Activated CD8-positive, alpha-beta memory T cell treated with anti-CD3 and anti-CD28 coated beads, Interleukin-2, amount 50 U/mL, for 24 hours (primary cell): ENCODE data around the gene CELF4.

Experiments
- DNase-seq: peaks from one replicate; pipeline ENCODE4 v3.0.0-alpha.2; 2020; ENCODE audit errors: extremely low read depth

Gene CELF4

DNA sequence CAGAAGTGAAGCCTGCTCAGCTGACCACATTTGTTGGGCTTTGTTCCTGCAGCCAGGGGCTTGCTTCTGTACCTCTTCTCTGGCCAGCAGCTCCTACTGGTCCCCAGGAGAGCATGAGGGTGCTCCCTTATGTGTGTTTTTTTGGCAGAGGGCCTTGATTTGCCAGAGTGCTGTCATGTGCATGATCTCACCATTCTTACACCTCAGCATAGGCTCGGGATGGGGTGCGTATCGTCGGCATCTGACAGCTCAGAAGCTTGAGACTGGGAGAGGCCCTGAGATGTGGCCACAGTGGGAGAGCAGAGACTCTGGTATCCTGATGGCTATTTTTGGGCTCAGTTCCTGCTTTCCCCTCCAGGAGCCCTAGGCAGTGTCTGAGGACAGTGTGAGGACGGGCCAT is 71.2 kb downstream of the CELF4 start:
- DNase-seq = no peak

DNA sequence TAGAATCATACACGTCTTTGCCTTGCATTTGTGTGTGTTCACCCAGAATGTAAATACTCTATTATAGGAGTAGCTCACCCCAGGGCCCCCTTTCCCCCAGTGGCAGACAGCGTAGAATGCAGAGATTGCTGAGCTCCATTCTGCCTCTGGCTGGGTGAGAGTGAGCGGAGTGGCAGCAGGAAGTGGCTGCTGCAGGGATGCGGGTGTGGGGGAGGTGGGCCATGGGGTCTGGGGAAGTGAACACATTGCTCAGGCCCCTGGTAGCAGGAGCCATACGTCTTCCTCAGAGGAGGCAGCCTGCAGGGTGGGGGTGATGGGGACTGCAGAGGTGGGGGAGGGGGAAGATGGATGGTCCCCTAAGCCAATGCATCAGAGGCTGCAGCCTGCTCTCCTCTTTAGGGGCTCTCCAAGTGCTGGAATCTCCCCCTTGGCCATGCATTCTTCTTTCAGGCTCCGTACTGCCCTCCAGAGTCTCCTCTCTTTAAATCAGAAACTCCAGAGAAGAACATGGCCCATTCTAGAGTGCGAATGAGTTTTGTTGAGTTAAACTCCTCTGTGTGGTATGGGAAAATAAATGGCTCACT is 72.2 kb downstream of the CELF4 start:
- no peak for DNase-seq

DNA sequence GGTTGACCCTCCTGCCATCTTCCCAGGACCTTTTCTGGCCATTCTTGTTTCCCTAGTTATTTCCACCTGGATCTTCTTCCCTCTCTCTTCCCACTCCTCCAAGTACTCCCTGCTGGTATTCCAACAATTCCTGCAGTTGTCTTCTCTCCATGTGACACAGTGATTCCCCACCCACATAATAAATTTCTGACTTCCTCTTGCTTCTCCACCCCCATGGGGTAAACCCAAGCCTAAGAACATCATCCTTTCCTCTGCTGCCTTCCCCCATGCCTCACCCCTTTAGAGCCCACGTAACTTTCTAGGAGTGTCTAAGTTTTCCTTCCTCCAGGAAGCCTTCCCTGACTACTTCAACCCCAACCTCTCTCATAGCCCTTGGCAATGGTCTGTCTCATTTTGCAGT is 72.6 kb downstream of the CELF4 start:
- DNase-seq = no peak

DNA sequence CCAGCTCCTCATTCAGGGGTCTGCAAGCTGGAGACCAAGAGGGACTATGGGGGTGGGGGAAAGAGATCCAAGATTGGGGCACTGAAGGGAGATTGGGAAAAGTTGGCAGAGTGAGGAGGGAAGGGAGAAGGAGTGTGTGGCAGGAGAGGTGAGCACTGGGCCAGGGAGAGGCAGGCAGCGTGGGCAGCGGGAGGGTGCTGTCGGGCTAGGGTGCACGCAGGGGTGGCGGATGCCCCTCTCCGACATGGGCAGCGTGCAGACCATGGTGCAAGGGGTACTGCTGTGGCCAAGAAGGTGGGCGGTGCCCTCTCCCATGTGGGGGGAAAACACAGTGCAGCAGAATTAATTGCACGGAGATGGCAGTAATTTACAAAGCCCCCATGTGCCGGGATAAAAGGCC is 74.1 kb downstream of the CELF4 start:
- no peak for DNase-seq

DNA sequence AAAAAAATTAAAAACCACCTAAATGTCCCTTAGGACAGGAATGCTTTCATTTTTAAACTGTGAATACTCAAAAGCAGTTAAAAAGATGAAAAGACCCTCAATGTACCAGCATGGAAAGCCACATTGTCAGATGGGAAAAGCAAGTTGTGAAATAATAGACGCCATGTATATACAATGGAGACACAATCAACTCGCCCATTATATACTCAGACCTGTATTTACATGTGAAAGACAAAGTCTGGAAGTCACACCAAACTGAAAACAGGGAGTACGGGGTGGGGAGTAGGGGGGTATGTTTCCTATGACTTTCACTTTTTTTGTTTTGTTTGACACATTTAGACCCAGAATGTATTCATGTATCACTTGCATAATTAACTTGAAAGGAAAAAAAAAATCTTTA is 75.6 kb downstream of the CELF4 start:
- no peak for DNase-seq

DNA sequence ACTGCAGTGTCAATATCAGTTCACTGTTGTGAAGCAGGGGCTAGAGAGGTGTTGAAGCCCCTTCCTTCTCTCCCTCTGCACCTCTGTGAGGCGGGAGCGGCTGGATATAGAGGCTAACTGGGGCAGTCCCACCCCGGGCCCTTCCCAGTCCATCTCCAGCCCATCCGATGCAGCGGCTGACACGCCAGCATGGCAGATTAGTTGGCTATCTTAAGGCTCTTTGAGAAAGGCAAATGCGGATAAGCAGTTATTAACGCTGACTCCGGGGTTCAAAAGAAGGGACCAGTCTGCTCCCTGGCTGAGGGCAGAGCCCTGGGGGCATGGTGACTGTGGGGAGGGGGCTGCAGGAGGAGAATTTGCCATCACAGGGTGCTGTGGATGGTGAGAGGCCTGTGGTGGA is 76.6 kb downstream of the CELF4 start:
- DNase-seq = no peak

DNA sequence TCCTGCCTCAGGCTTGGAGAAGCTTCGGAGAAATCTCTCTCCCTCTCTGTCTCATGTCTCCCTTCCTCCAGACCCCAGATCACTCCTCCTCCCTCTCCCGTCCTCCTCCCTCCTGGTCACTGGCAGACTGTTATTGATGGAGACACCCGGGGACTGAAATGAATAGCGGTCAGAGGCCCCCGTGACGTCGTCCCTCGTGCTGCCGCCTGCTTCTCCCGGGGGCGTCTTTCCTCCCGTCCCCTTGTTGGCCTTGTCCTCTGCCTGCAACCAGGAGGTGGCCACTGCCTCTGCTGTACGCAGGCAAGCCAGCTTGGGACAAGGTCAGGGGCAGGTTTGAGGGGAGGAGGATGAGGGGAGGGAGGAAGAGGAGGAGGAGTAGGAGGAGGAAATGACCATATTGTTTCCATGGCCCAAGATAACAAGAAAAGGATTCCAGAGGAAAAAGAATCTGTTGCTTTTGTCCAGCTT is 78.2 kb downstream of the CELF4 start:
- no peak for DNase-seq

DNA sequence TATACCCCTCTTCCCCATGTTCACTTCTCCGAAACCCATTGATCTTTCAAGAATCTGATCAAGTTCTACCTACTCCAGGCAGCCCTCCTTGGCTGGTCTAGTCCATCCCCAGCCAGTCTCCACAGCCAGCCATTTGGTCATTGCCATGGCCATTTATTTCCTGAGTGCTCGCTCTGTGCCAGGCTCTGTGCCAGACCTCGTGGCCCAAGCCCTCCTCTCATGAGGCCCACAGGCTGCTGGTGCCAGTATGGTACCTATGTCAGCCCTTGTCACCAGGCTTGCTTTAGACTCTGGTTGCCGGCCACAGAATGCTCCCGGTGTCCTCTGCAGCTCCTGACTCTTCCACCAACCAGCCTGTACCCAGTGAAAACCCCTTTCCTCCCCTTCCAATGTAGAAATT is 78.8 kb downstream of the CELF4 start:
- DNase-seq = no peak

DNA sequence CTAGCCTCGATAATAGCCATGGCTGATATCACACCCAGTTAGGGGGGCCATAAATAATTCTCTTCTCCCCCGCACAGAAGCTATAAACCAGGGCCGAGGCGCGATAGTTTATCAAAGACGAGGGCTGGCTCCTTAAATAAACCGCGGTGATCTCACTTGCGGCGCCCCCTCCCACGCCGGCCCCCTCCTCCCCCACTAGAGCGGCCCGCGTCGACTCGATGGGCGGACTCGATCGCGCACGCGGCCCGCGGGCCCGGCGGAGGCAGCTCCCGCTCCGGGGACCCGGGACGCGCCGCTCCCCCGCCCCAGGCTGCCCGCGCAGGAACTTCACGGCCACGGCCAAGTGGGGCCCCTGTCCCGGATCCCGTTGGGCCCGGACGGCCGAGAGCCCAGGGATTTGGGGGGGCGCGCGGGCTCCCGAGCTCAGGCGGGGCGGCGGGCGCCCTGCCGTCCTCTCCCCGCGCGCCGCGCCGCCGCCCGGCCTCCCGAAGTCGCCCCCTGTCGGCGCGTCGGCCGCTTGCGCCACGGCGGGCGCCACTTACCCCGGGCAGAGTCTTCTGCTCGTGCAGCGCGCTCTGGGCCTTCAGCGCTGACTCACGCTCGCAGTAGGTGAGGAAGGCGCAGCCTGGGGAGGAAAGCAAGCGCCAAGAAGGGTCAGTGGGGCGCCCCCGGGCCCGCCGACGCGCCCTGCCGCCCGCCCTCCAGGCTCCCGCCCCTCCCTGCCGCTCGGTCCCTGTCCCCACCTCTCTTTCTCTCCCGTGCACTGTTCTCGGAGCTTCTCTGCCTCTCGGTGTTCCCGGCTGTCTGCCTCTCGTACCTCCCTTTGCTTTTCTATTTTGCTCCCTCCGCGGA is 80.4 kb downstream of the CELF4 start:
- DNase-seq = no peak

DNA sequence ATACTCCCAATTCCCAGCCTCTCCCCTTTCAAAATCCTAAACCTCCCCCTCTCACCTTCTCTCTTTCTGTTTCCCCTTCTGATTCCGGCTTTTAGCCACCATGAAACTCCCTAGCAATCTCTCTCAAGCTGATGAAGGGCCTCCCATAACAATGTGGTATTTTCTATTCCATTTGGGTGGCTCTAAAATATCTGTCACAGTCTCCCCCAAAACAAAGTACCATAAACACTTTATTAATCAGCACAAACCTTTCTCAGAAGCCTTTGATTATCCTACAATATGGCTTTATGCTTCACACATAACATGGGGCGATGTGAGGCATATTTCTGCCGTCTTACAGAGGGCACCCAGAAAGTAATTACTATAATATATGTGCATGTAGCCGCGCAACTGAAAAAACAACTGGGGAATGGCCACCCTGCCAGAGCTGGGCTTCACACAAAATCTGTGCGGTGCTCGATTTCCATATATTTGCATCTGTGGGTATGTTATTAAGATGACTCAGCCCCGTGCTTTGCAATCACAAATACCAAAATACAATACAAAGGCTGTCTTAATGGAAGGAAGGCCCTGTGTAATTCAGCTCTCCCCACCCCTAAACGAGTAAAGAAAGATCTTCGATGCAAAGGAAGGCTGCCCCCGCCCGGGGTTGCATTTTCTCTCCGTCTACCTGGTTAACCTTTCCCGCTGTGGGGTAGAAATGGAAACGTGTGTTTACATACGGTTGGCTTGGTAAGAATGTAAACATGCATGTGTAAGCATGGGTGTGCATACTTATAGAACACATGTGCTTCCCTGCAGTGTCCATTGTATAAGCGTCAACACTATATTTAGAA is 81.4 kb downstream of the CELF4 start:
- no peak for DNase-seq

DNA sequence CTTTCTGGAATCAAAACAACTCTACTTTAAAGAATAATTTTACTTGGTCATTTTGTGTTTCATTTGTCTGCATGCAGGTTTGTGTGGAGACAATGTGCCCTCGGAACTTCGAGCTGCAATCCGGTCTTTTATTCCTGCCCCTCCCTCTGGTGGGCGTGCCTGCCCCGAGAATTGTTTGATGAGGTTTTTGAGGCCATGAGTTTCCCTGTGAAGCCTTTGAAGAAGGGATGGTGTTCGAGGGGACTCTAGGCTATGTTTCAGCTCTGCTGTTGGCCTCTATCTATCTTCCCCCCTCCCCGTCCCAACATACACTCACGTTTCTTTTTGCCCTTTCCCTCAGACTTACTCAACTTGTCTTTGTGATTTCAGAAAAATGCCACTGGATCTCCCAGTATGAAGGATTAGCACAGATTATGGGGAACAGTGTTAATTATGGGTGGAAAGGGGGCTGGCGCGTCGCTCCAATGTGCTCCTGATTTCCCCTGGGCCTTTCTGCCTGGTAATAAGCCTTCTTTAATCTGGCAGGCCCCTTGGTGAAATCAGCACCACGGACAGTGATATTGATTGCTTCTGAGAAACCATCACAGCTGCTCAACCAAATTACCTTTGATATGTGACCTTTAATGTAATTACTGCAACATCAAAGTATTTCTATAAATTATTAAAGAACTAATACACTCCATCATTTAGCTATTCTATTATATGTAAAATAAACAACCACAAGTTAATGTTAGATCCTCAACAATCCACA is 82.2 kb downstream of the CELF4 start:
- no peak for DNase-seq

DNA sequence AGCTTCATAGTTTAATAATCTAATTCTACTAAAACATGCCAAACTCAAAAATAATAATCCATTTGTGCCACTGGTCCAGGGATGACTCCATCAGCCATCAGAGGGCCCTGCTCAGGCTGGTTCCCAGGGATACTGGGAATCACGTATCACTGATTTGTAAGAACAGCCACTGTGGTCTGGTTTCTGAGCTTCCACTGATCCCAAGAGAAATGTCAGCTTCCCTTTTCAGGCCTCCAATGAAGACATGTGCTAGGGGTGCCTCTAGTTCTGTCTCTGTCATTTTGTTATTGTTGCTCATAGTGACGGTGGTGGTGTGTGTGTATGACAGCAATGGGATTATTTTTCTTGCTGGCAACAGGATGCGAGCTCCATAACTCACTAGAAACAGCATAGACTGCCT is 83.2 kb downstream of the CELF4 start:
- DNase-seq = no peak

DNA sequence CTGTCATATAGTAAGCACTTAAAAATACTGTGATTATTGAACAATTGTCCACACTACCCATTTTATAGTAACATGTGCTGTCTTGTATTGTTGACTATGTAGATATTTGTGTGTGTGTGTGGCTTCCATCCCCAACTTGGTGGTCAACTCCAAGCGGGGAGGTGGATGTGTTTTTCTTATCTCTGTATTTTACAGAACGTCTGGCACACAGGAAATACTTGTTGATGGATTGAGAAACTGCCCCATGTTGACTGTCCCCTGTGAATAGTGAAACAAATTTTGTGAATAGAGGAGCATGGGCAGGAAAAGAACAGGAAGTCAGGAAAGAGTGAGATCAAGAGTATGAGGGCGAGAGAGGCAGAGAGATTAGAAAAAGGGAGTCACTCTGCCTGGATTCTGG is 83.6 kb downstream of the CELF4 start:
- DNase-seq = no peak

DNA sequence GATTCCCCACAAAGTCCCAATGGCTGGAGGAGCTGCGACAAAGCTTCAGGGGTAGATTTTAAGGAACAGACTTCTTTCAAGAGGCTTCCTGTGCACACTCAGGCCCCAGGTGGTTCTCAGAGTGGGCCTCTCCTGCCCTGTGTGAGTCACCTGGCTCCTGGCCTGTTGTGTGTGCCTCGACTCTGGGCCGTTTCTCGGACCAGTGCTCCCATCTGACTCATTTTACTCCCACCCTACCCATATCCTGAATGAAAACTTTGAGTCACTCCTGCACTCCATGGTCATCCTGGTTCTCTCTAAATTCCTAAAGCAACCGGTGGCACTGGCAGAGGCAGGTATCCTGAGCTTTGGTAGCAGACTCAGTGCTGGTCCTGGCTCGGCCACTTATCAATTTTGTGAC is 84.1 kb downstream of the CELF4 start:
- no peak for DNase-seq

DNA sequence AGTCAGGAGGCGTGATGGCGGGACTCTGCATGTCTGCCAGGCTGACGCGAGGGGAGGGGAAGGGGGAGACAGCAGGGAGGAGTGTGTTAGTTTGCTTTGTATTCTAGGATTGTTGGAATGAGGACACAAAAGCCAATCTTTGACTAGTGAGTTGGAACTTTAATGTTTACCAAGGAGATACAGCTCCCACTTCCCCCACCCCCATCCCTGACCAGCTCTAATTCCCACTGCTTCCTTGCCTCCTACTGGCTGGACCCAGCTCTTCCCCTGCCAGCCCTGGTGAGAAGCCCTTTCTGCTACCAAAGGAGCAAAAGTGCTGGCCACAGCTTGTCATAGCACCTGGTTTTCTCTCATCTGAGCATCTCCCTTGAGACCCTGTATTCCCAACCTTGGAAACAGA is 84.5 kb downstream of the CELF4 start:
- DNase-seq = no peak

DNA sequence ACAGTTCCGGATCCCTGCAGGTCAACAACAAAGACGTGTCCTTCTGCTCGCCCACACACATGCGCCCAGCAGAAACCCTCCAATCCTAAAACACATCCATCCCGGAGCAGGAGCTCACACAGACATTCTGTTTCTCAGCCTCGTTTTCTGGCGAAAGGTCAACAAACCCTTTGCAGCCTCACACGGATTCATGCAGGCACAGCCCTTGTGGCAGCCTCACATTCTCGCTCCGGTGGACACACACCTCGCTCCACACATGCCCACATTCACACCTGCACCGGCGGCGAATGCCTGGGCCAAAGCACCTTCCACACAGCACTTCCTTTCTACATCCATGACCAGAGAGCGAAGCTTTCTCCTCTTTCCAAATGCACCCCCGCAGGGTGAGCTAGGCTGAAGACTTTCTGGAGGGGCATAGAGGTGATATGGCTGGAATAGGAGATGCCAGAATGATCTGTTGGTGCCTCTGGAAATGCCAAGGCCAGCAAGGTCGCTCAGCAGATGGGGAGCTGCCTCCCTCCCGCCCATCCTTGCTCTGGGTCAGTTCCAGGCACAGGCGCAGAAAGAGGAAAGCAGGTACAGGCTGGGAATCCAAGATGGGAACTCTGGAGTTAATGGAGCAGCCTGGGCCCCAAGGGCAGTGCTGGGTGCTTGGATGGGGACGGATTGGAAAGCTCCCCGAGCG is 88.8 kb downstream of the CELF4 start:
- no peak for DNase-seq

DNA sequence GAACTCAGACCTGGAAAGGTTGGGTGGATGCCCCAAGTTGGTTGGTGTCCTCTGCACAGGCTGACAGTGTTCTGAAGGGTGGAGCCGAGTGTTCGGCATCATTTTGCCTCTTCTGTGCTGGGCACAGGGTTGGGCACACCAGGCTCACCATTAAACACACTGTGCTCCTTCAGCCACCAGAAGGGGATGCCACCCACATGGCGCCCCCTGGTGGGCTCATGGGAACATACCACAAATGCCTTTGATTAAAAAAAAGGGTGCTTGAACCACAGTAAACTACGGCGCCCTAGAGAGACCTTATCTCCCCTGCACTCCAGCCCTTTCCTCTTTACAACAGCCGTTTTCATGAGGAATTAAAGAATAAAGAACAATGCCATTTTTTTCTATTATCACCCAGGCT is 89.4 kb downstream of the CELF4 start:
- DNase-seq = no peak

DNA sequence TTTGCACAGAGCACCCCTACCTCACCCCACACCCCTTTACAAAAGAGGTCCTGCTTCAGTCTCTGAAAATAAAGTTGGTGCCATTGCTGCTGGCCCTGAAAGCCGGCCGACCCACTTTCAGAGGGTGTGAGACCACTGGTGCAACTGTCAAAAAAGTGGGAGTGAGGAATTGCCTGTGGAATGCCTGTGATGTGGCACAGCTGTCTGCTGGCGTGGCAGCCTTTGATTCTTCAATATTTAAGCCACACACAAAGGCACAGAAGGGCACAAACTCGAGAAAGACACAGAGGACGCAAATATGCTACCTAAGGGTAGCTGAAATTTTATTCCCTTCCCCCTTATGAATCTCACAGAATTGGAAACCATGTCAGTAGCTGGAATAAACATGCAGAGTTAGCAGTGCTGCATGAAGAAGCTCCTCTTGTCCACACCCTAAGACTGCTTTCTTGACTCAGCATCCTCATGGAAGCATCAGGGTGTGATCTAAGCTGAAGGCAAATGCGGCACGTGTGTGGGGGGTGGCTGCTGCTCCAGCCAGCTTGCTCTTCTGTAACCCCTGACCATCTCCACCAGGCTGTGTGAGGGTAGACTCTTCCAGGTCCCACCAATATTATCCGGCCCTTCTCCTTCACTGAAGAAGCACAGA is 92.3 kb downstream of the CELF4 start:
- DNase-seq = no peak

DNA sequence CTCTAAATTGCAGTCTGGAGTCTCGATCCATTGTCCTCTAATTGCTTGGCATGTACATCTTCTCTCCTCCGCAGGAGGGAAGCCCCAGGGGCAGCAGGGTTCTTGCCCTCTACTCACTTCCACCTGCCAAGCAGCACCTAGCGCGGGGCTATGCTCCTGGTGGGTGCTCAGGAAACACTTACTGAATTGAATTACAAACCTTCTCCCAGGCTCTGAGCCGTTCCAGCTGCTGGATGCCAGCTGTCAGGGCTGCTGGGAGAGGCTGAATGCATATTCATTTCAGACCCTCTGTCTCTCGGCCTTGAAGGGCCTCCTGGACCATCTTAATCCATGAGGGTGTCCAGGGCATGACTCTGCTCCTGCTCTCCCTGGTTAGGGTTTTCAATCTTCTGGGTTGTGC is 94.0 kb downstream of the CELF4 start:
- no peak for DNase-seq

DNA sequence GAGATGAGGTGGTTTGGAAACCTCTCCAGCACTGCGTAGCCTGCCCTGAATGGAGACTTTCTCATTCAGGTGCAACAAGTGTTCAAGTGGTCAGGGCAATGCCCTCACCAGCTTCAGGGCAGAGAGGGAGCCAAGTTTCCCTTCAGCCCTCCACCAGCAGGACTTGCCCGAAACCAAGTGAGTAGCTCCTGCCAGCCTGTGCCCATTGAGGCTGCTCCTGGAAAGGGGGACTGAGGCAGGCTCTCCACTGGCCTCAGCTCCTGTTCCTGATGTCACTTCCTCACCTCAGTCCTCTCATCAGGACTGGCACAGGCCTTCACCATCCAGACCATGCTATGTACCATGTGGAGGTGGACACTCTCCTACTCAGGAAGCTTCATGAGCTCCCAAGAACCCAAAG is 94.6 kb downstream of the CELF4 start:
- no peak for DNase-seq
